KOPT-K1 (cell line): ENCODE data around the gene PICK1.

Experiments used
- H3K27ac ChIP-seq: fragments of 200-600 bp; sonication (generic); 2 replicates; pipeline ENCODE4 v1.5.1; 2016; ENCODE audit warnings: antibody characterized with exemption, mild to moderate bottlenecking, low read depth, low read length; ENCODE audit not compliant: poor library complexity, severe bottlenecking
- H3K36me3 ChIP-seq: fragments of 200-600 bp; sonication (generic); 2 replicates; pipeline ENCODE4 v1.5.1; 2017; ENCODE audit warnings: antibody characterized with exemption, mild to moderate bottlenecking, low read length, moderate library complexity; ENCODE audit not compliant: insufficient read depth
- H3K9me3 ChIP-seq: fragments of 200-600 bp; sonication (generic); 2 replicates; pipeline ENCODE4 v1.5.1; 2017; ENCODE audit warnings: antibody characterized with exemption, low read length, mild to moderate bottlenecking; ENCODE audit not compliant: insufficient read depth, poor library complexity, severe bottlenecking

Gene PICK1

DNA sequence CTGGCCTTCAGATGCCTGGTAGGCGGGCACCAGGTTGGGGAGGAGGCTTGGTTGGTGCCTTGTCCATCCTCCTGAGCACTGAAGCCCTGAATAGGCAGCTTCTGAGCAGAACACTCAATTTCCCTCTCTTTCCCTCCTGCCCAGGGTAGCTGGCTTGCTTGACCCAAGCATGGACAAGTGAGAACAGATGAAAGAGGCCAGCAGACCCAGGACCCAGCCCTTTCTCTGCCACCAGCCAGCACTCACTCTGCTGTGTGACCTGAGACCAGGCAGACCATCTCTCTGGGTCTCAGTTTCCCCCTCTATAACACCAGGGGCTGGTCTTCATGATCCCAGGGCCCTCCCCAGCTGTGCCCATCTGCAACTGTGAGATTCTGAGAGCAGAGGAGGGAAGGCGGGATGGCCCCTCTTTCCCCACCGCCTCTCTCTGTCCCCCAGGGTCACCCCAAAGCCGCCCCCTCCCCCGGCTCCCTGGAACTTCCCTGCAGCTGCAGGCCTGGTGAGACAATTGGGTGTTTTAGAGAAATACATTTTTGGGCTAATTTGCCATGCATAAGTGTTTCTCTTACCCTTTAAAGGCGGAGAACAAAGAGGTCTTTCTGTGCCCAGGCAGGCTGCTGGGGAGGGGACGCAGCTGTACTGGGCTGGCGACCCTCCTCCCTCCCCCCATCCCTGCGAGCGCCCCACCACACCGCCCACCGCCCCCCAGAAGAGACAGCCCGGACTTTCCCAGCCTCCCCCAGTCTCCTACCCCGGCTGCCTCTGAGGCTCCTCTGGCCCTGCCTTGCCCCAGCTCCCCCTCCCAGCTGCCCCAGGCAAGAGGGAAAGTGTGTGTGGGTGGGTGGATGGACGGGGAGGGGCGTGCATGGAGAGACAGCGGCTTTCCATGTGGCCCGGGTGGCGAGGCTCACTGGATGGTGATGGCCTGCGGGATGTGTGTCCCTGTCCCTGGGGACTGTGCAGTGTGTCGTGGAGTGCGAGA is 30.8 kb upstream of the PICK1 start:
- no peaks in the 10 kb centered on the region for H3K9me3 ChIP-seq
- no peak overlapping the region for H3K27ac ChIP-seq
- H3K36me3 ChIP-seq: no peaks in the 10 kb centered on the region

DNA sequence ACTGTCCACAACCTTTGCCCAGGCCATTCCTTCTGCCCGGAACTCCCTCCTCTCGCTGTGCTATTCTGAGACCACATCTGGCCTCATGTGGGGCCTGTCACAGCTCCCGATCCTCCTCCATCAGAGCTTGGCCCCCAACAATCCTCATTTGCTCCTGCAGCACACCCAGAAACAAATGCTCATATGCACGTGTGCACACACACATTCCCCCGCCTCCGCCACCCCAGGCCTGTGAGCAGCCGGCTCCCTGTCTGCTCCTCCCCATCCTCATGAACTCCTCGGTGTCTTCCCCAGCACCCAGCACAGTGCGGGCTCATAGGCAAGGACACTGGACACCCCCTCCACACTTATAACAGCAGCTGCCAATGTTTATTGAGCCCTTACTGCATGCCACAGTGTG is 29.7 kb upstream of the PICK1 start:
- no peaks in the 10 kb centered on the region for H3K36me3 ChIP-seq

DNA sequence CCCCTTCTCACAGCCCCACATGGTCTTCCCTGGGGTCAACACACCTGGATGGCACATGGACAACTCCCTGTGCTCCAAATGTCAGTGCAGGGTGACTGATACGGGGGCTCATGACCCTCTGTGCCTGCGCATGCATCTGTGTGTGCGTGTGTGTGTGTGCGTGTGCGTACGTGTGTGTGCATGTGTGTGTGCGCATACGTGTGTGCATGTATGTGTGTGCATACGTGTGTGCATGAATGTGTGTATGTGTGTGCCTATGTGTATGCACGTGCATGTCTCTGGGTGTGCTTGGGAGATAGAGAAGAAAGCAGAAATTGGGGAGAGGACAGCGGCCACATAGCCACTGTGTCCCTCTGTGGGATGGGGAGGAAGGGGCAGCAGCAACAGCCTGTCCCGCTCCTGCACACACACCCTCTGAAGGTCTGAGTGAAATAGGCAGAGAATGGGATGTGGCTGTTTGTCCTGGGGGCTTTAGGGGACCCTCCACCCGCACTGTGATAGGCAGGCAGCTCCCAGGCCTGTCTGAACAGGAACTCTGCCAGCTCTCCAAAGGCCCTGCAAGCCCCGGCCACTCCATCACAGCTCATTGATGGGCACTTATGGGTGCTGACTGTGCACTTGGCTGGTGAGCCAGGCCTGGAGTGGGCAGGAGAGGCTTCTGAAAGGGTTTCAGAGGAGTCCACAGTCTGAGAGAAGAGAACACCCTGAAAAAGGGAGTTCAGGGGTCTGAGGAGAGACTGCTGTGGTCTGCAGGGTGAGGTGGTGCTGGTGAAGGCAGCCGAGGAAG is 28.7 kb upstream of the PICK1 start:
- Histone ChIP-seq H3K9me3 (no peaks in the 10 kb centered on the region), H3K36me3 (no peaks in the 10 kb centered on the region), H3K27ac (no peak overlapping the region)

More for the DNA sequence above, 29.7 kb upstream of the PICK1 start:
- Histone ChIP-seq H3K27ac (no peak overlapping the region), H3K9me3 (no peaks in the 10 kb centered on the region)

DNA sequence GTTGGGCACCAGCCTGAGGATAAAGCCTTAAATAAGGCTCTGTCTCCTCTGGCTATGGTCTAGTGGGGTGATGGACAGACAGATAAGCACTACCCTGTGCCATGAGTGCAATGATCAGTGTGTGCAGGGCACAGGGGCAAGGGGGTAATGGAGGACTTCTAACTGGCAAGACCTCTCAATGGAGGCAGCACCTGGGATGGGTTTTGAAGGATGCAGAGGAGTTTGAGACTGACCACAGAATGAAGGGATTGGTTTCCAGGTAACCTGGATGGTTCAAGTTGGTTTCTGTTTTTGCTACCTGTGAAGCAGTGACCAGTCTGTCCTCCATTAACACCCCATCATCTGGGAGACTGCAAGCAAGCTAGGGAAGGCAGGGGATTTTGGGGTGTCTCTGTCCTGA is 27.8 kb upstream of the PICK1 start:
- H3K27ac ChIP-seq: no peak overlapping the region
- H3K9me3 ChIP-seq: no peaks in the 10 kb centered on the region
- H3K36me3 ChIP-seq: no peaks in the 10 kb centered on the region

DNA sequence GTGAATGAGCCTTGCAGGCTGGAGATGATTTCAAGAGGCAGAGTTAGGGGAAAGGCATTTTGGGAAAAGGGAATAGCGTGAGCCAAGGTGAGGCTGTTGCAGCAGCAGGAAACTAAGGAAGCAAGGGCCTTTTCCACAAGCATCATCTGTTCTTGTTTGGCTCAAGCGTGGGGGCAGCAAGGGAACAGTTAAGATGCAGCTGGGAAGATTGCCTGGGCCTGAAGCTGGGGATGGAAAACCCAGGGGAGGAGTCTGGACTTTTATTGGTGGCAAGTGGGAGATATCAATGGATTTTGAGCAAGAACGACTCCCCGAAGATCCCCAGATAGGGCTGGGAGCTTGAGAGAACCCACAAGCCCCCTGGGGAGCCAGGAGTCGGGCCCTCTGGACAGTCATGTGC is 27.3 kb upstream of the PICK1 start:
- no peaks in the 10 kb centered on the region for H3K9me3 ChIP-seq
- no peak overlapping the region for H3K27ac ChIP-seq
- no peaks in the 10 kb centered on the region for H3K36me3 ChIP-seq

DNA sequence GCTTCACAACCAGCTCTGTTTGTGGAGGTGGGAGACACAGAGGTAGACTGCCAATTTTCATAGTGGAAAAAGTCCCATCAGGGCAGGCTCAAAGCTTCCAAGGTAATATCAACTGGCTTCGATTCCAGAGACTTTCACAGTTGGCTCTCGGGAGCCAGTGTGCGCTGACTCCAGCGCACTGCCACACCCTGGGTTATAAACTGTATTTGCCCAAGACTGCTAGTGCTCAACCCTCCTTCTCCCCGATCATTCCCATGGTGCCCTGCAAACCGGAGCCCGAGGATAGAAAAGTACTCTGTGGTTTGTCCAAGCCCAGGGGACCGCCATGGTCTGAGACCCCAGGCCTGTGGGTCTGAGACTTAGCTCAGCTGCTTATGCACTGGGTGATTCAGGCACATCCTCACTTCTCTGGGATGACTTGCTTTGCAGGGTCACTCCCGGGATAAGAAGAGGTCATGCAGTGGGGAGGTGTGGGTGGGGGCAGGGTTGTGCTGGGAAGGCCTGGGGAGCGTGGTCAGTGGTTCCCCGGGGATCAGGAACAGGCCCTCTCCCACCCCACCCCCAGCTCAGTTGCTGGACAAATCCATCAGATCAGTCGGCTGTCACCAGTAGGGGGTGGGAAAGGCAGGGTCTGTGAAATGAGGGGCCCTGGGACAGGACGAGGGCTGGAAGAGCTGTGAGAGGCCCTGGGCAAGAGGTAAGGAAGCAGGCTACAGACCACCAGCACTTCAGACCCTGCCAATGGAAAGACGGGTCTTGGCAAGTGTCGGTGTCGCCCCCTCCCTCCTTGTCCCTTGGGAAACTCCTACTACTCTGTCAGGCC is 26.7 kb upstream of the PICK1 start:
- H3K27ac ChIP-seq: no peak overlapping the region
- H3K36me3 ChIP-seq: no peaks in the 10 kb centered on the region
- H3K9me3 ChIP-seq: no peaks in the 10 kb centered on the region

DNA sequence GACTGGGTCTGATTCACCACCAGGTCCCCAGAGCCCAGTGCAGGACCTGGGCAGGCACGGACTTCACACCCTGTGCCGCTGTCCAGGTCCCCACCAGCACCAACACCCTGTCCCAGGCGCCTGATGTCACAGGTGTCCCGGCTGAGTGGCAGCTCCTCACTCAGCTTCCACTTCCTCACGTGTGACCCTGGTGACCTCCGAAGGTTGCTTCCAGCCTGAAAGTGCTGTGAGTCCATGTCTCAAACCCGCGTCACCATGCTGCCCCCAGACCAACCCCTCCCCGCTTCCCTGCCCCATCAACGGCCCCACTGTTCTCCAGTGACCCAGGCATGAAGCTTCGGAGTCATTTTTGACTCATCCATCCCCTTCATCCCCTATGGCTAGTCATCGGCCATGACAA is 25.7 kb upstream of the PICK1 start:
- Histone ChIP-seq H3K9me3 (no peaks in the 10 kb centered on the region), H3K36me3 (no peaks in the 10 kb centered on the region), H3K27ac (no peak overlapping the region)

DNA sequence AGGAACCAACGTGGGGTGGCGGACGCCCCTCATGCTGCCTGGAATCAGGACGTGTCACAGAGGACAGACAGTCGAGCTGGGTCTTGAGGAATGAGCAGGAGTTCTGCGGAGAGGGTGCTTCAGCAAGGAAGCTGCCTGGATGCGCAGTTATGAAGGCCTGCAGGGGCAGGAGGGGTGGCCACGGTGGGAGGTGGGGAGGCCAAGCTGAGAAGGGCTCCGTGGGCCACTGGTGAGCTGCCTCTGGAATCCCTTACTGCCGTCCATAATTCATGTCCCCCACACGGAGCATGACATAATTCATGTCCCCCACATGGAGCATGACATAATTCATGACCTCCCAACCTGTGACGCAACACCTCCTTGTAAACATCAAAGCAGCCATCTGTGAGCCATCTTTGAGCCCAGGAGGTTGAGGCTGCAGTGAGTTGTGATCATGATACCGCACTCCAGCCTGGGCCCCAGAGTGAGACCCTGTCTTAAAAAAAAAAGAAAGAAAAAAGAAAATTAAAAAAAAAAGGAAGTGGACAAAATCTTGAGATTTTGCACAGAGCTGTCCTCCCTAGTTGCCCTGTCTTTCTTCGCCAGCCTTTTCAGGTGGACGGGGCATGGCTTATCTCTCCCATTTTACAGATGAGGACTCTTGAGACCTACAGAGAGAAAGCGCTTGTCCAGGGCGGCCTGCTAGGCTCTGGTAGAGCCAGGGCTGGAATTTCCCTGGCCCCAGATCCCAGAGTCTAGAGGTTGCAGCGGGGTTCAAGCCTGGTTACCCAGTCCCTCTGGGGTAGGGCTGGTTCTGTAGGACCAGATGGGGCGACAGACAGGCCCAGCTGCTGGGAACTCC is 24.3 kb upstream of the PICK1 start:
- Histone ChIP-seq H3K36me3 (no peaks in the 10 kb centered on the region), H3K9me3 (no peaks in the 10 kb centered on the region), H3K27ac (no peak overlapping the region)

DNA sequence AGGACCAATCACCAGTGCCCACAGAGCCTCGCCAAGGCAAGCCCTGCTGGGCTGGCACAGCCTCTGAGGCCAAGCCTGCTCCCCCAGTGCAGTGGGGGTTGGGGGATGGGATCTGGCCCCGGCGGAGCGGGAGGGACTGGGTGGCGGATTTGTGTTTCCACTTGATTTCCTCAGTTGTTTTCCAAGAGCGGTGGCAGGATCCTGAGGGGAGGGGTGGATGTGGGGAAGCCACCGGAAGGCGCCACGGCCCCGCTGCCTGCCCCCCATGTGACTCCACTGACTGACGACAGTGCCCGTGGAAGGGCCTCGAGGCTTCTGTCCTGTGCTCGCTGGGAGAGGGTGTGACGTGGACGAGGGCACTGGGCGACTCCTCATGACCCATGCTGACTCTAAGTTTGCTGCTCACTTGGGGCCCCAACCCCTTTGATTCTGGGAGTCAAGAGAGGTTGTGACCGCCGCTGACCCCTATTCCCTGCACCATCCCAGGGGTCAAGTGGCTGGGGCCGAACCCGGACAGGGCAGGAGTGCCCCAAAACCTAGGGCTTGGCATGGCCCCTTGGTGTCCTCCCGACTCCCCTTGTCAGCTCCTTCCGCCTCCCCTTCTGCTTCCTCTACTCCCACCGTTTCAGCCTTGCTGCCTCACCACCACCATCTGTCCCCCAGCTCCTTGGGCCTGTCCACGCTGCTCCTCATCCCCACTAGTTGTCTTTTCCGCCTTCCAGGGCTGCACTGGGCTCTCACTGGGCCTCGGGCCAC is 23.5 kb upstream of the PICK1 start:
- Histone ChIP-seq H3K9me3 (no peaks in the 10 kb centered on the region), H3K36me3 (no peaks in the 10 kb centered on the region), H3K27ac (no peak overlapping the region)

DNA sequence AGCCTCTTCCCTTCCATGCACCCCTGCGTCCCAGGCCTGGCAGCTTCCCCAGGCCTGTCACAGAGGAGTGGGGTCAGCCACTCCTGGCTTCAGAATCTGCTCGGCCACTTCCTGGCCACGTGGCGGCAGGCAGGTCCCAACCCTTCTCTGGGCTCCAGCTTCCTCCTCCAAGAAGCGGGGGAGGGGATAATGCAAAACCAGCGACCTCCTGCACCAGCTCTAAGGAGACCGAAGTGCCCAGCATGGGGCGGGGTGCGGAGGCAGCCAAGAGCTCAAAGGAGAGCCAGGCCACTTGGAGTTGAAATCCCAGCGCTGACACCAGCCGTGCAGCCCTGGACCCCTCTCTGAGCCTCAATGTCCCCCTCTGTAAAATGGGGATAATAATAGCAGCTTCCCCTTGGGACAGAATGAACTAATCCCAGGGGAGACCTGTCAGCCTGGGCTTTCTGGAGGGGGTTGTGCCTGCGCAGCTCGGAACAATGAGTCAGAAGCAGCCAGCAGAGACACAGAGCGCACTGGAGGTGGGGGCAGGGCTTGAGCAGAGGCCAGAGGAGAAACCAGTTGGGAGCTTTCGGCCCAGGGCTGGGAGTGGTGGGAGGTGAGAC is 22.8 kb upstream of the PICK1 start:
- H3K9me3 ChIP-seq: no peaks in the 10 kb centered on the region
- H3K27ac ChIP-seq: no peak overlapping the region
- H3K36me3 ChIP-seq: no peaks in the 10 kb centered on the region

DNA sequence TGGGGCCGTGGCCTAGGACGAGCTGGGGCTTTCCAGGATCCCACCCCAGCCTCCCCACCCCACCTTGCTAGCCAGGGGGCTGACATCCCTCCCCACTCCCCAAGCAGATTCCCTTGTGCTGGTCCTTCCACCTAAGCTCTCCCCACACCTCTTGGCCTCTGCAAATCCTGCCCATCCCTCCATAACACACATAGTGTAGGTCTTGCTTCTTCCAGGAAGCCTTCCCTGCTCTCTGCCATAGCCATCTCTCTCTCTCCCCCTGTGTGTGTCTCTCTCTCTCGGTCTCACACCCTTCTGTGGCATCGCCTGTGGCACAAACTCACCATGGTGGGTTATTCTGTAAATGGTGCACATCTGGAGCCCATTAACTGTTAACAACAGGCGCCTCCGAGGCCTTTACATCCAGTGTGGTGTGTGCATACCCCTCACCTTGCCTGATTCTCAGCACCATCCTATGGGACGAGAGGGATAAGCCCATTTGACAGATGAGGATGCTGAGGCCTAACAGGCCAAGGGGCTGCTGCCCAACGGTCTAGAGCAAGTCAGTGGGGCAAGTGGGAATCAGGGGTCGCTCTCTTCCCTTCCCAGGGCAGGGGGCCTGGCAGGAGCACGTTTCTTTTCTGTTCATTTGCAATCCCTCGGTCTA is 22.2 kb upstream of the PICK1 start:
- no peaks in the 10 kb centered on the region for H3K36me3 ChIP-seq
- no peaks in the 10 kb centered on the region for H3K9me3 ChIP-seq
- H3K27ac ChIP-seq: no peak overlapping the region

DNA sequence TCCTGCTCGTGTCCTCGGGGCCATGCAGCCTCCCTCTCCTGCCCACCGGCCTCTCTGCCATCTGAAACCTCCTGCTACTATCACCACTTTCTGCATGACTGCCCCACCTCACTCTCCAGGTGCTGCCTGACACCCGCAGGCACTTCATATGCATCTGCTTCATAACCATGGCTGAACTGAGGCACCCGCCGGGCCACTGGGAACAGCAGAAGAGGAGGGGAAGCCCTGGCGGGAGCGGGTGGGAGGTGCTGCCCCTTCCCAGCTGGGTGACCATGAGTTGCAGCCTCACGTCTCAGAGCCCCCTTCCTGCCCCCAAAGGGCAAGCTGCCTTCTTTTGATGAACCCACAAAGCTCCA is 21.7 kb upstream of the PICK1 start:
- Histone ChIP-seq H3K27ac (no peak overlapping the region), H3K9me3 (no peaks in the 10 kb centered on the region), H3K36me3 (no peaks in the 10 kb centered on the region)

DNA sequence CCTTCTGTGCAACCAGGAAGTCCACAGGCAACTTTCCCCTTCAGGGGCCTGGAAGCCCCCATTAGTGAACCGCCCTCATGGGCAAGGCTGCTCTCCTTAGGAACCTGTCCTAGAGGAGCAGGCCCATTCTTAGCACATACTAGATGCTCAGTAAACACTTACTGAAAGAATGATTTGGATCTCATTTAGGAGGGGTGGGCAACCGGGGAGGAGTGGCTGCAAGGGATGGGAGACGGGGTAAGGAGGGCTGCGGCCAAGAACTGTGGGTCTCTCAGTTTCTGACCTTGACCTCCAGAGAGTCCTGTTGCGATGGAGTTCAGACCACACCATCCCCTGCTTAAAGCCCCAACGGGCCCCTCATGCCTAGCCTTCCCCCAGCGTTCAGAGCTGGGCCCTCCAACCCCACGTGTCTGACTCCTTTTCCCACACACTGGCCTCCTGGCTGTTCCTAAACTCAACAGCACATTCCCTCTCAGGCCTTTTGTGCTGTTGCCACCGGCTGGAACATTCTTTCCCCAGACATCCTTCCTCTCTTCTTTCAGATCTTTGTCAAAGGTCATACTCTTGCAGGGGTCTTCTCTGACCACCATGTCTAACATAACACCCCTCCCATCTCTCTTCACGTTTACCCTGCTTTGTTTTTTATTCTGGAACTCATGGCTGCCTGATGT is 20.7 kb upstream of the PICK1 start:
- no peak overlapping the region for H3K27ac ChIP-seq
- no peaks in the 10 kb centered on the region for H3K36me3 ChIP-seq
- no peaks in the 10 kb centered on the region for H3K9me3 ChIP-seq
